Mesothelial cell of epicardium (in vitro differentiated cells): ENCODE results near the gene MOG. TPM values are rescaled to one million over a fixed set of nuclear protein-coding genes. Genes with fewer than 3 reads are reported as not detected.

Experiments used
- DNase-seq, 2 experiments: peaks; one replicate each; pipeline ENCODE4 v3.0.0; 2021; ENCODE audit warnings: low spot score in 2 of 2; ENCODE audit not compliant: unreplicated experiment in 2 of 2
- H3K27ac Mint-ChIP-seq: 2 replicates; pipeline ENCODE4 v1.8.0; 2021; ENCODE audit warnings: mixed read lengths
- H3K27me3 Mint-ChIP-seq: 2 replicates; pipeline ENCODE4 v1.8.0; 2021; ENCODE audit warnings: low read depth, mixed read lengths
- H3K36me3 Mint-ChIP-seq: 2 replicates; pipeline ENCODE4 v1.8.0; 2021; ENCODE audit warnings: mixed read lengths
- H3K4me1 Mint-ChIP-seq: 2 replicates; pipeline ENCODE4 v1.8.0; 2021; ENCODE audit warnings: mixed read lengths
- H3K4me3 Mint-ChIP-seq: 2 replicates; pipeline ENCODE4 v1.8.0; 2021; ENCODE audit warnings: mild to moderate bottlenecking, moderate library complexity, mixed read lengths
- H3K9me3 Mint-ChIP-seq: 2 replicates; pipeline ENCODE4 v1.8.0; 2021; ENCODE audit warnings: mixed read lengths
- total RNA-seq: library from RNA; stranded (reverse); gene quantifications from 3 replicates; pipeline ENCODE4 v1.2.1, GENCODE V29; 2021
- TF ChIP-seq, protein P1 (sequence below): fragments of 200-600 bp; sonication (generic); IDR thresholded peaks from one replicate; pipeline ENCODE4 v1.5.0; 2021; ENCODE audit warnings: antibody characterized with exemption; ENCODE audit not compliant: unreplicated experiment

MOG gene
- total RNA-seq, 1 donor from 2014 or later: 0.65 TPM

DNA sequence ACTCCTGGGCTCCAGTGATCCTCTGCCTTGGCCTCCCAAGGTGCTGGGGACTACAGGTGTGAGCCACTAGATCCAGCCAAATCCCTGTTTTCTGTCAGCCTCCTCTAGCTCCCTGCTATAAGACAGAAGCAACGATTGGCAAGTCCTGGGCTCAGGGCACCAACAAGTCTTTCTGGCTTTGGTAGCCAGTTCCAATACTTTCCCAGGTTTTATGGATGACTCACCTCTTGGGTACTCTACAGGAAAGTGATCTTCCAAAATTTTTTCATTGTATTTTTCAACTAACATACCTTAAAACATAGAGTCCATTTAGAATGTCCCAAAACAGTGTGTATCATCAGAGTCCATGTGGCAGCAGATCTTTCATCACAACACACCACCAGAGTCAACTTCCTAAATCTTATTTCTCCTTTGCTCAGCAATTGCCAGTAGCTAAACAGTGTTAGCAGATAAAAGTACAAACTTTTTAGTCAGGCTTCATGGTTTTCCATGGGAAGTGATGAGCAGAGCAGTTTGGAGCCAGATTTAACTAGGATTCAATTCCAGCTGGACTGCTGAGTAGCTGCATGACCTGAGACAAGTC lies 37.2 kb upstream of the MOG start:
- DNase-seq: no peak
- no peak overlapping the region for H3K4me3 Mint-ChIP-seq
- H3K9me3 Mint-ChIP-seq: no peaks in the 10 kb centered on the region
- H3K27me3 Mint-ChIP-seq: no peaks in the 10 kb centered on the region
- TF ChIP-seq, protein P1, sequence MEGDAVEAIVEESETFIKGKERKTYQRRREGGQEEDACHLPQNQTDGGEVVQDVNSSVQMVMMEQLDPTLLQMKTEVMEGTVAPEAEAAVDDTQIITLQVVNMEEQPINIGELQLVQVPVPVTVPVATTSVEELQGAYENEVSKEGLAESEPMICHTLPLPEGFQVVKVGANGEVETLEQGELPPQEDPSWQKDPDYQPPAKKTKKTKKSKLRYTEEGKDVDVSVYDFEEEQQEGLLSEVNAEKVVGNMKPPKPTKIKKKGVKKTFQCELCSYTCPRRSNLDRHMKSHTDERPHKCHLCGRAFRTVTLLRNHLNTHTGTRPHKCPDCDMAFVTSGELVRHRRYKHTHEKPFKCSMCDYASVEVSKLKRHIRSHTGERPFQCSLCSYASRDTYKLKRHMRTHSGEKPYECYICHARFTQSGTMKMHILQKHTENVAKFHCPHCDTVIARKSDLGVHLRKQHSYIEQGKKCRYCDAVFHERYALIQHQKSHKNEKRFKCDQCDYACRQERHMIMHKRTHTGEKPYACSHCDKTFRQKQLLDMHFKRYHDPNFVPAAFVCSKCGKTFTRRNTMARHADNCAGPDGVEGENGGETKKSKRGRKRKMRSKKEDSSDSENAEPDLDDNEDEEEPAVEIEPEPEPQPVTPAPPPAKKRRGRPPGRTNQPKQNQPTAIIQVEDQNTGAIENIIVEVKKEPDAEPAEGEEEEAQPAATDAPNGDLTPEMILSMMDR: no peak
- no peaks in the 10 kb centered on the region for H3K4me1 Mint-ChIP-seq
- H3K27ac Mint-ChIP-seq: no peak overlapping the region
- H3K36me3 Mint-ChIP-seq: peaks cover 46% of the 10 kb centered on the region

DNA sequence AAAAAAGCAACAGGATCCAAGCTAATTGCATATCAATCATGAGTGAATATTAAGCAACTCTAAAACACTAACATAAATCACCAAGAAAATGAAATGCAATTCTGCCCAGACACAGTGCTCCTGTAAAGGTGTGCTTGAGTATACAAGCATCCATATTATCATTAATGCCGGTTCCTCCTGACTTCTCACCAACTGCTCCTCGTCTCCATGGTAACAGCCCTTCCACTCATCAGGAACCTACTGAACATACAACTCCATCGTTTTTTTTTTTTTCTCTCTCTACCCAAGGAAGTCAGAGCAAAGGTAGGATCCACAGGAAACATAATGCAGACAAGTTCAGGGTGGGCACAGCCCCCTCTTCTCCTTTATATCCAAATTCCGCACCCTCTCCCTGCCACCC lies 36.3 kb upstream of the MOG start:
- Mint-ChIP-seq H3K27me3 (no peaks in the 10 kb centered on the region), H3K4me3 (no peak overlapping the region), H3K27ac (no peak overlapping the region), H3K9me3 (no peaks in the 10 kb centered on the region), H3K4me1 (peaks cover 6% of the 10 kb centered on the region), H3K36me3 (peaks cover 45% of the 10 kb centered on the region)
- no peak for DNase-seq
- TF ChIP-seq, protein P1: no peak

- H3K4me1 Mint-ChIP-seq: peaks cover 27% of the 10 kb centered on the region
- no peaks in the 10 kb centered on the region for H3K9me3 Mint-ChIP-seq
- no peak overlapping the region for H3K27ac Mint-ChIP-seq
- H3K27me3 Mint-ChIP-seq: peaks cover 1% of the 10 kb centered on the region
- H3K36me3 Mint-ChIP-seq: peaks cover 31% of the 10 kb centered on the region
- TF ChIP-seq, protein P1: no peak
- no peak overlapping the region for H3K4me3 Mint-ChIP-seq
- no peak for DNase-seq
These were observed 32.4 kb upstream of the MOG start for GRCh38 chr6:29624520-29624961.

GRCh38 chr6:29625337-29625930 lies 31.5 kb upstream of the MOG start:
- H3K27ac Mint-ChIP-seq: no peak overlapping the region
- H3K36me3 Mint-ChIP-seq: peaks cover 25% of the 10 kb centered on the region
- H3K4me3 Mint-ChIP-seq: no peak overlapping the region
- TF ChIP-seq, protein P1: no peak
- no peaks in the 10 kb centered on the region for H3K9me3 Mint-ChIP-seq
- DNase-seq: no peak
- peaks cover 30% of the 10 kb centered on the region for H3K4me1 Mint-ChIP-seq
- H3K27me3 Mint-ChIP-seq: peaks cover 2% of the 10 kb centered on the region

DNA sequence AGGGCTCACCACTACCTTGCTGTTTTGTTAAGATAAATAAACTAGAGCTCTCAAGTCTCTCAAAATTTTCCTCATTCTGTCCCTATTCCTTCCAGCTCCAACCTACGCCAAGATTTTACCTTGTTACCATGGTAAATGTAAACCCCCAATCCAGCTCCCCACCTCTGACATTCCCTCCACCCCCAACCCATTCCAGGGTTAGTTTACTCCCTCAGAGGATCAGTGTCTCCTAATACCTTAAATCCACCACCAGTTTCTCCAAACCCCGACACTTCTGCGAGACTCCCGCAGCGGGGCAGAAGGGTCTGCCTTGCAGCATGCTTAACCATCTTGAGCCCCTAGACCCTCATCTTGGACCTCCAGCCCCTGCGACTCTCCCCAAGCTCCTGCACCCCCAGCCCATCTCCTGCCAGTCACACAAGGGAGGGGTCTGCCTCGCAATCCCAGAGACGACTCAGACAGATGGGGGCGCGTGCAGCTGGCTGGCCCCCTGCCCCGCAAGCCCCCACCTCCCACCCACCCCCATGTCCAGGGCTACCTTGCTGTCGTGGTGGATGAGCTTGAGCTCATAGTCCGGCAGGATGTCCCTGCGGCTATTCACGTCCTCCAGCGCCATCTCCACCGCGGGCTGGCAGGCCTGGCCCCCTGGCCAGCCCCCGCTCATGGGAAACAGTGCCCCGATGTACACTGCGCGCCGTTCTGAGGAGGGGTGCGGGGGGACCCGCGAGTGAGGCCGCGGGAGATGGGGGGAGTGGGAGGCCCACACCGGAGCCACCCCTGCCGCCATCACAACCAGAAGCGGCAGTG lies 29.7 kb upstream of the MOG start:
- no peak for DNase-seq
- Mint-ChIP-seq H3K27ac (no peak overlapping the region), H3K36me3 (peaks cover 14% of the 10 kb centered on the region), H3K4me1 (peaks cover 44% of the 10 kb centered on the region), H3K27me3 (peaks cover 5% of the 10 kb centered on the region), H3K4me3 (peak overlapping the region; percentile 85), H3K9me3 (no peaks in the 10 kb centered on the region)
- TF ChIP-seq, protein P1: no peak
